GM19463 (cell line): ENCODE measurements around the gene MRPL18.
"Not testable (repeated sequence)": the region's sequence is repeated elsewhere in the genome, so short reads cannot be mapped to it uniquely, and the experiment has no call there.

Source experiments
- ATAC-seq: cut with Tn5 transposase; IDR thresholded peaks from one replicate; pipeline ENCODE4 v1.9.1; 2021; ENCODE audit warnings: mild to moderate bottlenecking, moderate library complexity; ENCODE audit not compliant: unreplicated experiment

MRPL18 gene

GRCh38 chr6:159813781-159814180 is 23.5 kb downstream of the MRPL18 start:
- no peak for ATAC-seq

DNA sequence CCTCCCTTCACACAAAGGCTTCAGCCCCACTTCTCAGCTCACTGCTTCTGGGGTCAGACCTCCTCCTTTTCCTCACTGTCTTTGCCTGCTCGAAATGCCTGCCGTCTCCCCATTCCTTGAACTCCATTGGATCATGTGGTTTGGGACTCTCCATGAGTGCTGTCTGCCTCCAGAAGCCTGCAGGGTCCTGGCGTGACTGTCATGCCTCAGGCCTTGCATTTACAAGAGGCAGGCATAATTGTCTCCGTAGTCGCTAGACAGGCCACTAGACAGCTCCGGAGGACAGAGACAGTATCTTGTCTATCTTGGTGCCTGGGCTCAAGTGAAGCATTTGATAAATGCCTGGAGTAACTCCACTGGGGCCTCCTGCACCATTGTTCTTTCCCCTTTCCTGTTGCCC is 25.1 kb downstream of the MRPL18 start:
- no peak for ATAC-seq

- ATAC-seq = not testable (repeated sequence)
These were observed 26.5 kb downstream of the MRPL18 start for GRCh38 chr6:159816775-159817174.

- ATAC-seq = no peak
These were observed 27.9 kb downstream of the MRPL18 start for GRCh38 chr6:159817951-159818739.

- no peak for ATAC-seq
These were observed 28.8 kb downstream of the MRPL18 start for GRCh38 chr6:159819098-159819497.

- no peak for ATAC-seq
These were observed 29.8 kb downstream of the MRPL18 start for GRCh38 chr6:159819932-159820640.

DNA sequence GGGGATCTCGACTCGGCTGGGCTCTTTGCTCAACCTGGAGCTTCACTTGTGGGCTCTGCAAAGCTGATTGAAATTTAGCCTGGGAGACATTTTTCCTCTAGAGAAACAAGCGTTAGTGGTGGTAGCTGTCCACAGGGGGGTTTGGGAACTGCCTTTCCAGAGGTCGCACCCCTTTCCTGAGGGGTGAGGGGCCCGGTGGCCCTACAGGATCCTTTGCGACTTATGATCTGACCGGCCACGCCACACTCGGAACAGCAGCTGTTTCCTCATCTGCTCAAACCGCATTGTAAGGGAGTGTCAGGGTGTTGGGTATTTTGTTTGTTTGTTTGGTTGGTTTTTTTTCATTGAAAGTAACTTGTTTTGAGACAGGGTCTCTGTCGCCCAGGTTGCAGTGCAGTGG is 30.9 kb downstream of the MRPL18 start:
- no peak for ATAC-seq

- ATAC-seq = no peak
These were observed 31.5 kb downstream of the MRPL18 start for GRCh38 chr6:159821726-159822125.

- ATAC-seq = no peak
These were observed 33.7 kb downstream of the MRPL18 start for GRCh38 chr6:159823953-159824352.

GRCh38 chr6:159824690-159825089 is 34.4 kb downstream of the MRPL18 start:
- not testable (repeated sequence) for ATAC-seq

DNA sequence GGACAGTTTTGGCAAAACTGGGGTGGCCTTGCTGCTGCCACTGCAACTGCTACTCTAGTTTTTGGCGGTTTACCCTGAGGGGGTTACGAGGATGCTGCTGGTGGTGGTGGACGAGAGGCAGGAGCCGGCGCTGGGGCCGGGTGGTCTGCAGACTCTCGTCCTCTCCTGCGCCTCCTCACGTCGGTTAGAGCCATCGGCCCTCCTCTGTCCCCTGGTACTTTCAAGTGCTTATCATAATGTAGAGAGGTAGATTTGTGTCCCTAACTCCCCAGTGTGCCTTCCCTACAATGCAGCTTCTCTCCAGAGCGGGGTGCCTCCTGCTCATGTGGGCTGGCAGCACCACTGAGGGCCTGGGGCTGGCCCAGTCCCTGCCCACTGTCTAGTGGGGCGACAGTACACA is 35.7 kb downstream of the MRPL18 start:
- ATAC-seq = no peak

GRCh38 chr6:159826968-159827647 is 36.8 kb downstream of the MRPL18 start:
- ATAC-seq = no peak

DNA sequence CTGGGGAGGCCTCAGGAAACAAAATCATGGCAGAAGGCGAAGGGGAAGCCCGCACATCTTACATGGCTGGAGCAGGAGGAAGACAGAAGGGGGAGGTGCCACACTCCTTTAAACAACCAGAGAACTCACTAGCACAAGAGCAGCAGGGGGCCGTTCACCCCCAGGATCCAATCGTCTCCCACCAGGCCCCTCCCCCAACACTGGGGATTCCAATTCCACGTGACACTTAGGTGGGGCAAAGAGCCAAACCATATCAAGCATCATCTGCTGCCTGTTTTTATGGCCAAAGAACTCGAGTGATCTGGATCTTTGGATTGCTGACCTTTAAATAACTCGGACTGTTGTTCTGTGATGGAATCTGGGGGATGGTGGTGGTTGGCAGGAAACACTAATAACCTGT is 37.8 kb downstream of the MRPL18 start:
- ATAC-seq = no peak

DNA sequence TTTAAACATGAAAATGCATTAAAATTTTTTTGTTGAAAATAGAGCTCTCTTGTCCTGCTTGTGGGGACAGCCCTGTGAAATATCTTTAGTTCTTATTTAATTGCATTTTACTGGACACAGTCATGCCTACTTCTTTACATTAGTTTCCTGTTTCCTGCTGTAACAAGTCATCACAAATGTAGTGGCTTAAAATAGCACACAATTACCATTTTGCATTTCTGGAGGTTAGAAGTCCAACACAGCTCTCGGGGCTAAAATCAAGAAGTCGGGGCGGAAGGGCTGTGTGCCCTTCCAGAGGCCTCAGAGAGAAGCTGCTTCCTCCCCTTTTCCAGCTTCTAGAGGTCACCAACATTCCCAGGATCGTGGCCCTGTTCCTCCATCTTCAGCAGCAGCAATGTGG is 39.3 kb downstream of the MRPL18 start:
- ATAC-seq = peak; percentile 62

GRCh38 chr6:159830501-159831372 is 40.5 kb downstream of the MRPL18 start:
- ATAC-seq = no peak

DNA sequence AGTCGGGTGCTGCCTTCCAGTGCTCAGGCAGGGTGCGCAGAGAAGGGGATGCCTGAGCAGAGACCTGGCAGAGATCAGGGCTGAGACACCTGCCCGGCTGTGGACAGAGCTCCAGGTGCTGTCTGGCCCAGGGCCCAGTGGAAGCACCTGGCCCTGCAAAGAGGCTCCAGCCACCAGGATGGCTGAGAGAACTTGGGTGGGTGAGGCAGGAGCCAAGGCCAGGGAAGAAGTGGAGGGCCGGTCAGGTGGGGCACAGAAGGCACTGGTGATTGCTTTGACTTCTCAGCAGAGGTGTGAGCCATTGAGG is 41.1 kb downstream of the MRPL18 start:
- ATAC-seq = no peak

GRCh38 chr6:159832946-159833345 is 42.7 kb downstream of the MRPL18 start:
- ATAC-seq = no peak

- ATAC-seq = no peak
These were observed 43.3 kb downstream of the MRPL18 start for GRCh38 chr6:159833556-159833955.

GRCh38 chr6:159833997-159834603 is 43.8 kb downstream of the MRPL18 start:
- ATAC-seq = no peak

GRCh38 chr6:159836718-159837490 is 46.6 kb downstream of the MRPL18 start:
- no peak for ATAC-seq
